ENCODE data around the gene RNPEPL1.
A peak's percentile ranks its signal among the peaks of the same experiment; 100 is the strongest.
"Not testable (repeated sequence)": the region's sequence is repeated elsewhere in the genome, so short reads cannot be mapped to it uniquely, and the experiment has no call there.

RNPEPL1 gene

DNA sequence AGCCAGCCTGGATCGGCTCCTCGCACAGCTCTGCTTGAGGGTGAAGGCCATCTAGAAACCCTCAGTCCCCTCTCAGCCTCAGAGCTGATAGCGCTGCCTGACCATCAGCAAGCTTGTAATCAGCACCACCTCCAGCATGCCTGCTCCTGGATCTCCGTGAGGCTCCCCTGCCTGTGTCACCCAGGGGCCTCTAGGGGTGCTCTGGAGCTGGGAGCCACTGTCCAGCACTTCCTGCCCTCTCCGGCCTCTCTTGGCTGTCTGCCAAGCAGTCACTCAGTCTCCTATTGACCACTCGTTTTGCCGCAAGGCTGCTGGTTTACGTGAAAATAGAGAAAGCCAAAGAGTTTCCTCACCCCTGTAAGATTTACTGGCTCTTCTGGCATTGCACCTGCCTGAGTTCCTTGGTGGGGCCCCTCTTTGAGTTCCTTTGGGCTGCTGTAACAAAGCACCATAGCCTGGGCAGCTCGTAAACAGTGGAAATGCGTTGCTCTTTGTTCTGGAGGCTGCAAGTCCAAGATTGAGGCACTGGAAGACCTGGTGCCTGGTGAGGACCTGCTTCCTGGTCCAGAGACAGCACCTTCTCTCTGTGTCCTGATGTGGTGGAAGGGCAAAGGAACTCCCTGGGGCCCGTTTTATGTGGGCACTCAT, 36.1 kb downstream of the RNPEPL1 start:
- peak; percentile 86 for DNase-seq (ENCODE audit: low spot score)

- no peak for DNase-seq (ENCODE audit: low spot score)
These were observed 36.8 kb downstream of the RNPEPL1 start for GRCh38 chr2:240604939-240605716.

DNA sequence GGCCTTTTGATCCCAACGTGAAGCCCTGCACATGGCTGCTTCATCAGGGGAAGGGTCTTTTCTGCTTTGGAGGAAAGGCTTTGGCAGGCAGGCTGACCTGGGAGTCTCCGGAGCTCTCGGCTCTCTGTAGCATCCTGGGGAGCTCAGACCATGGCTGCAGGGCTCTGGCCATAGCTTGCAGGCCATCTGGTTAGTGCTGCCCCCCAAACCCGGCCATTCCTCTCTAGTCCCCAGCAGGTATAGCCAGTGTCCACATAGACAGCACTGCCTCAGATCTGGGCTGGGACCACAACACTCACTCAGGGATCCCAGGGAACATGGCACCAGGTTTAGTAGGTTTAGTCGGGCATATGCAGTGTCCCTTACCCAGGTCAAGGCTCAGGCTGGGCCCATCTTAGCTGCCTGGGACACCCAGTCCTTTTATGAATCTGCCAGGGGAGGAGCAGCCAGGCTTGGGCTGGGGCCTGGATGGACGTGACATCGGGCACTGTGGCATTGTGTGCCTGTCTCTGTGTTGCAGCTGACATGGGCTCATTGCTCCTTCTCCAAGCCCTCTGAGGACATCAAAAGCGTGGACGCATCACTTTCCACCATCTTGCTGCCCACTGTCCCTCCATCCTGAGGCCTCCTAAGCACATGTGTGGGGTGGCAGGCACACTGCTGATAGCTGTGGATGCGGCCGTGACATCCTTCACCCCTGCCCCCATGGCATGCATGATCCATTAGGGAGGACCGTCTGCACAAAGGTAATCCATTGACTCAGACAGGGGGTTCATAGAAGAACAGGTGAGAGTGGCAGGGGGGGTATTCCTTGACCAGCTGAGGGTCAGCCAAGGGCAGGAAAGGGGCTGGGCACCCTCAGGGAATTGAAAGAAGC, 37.8 kb downstream of the RNPEPL1 start:
- DNase-seq (ENCODE audit: low spot score): no peak

DNA sequence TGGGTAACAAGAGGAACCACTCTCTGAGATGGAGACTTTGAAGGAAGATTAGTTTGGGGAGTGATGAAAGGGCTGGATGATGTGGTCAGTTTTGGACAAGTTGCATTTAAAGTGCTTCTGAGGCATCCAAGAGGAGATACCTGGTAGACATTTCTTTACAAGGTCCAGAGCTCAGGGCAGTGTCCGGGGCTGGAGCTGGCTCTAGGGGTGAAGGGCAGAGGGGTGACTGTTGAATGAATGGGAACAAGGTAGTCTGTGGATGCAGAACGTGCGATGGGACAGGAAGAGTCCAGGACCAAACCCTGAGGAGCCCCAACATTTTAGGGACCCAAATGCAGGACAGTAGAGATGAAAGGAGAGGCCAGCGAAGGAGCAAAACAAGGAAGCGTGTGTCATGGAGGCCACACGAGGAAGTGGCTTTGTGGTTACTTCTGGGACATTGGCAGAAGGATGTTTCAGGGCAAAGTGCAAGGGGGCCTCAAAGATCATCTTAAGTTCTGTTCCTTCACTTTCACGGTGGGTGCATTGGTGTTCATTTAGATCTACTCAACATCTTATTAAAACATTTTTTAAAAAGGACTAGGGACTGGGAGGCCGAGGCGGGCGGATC, 43.4 kb downstream of the RNPEPL1 start:
- DNase-seq (ENCODE audit: low spot score): no peak

DNA sequence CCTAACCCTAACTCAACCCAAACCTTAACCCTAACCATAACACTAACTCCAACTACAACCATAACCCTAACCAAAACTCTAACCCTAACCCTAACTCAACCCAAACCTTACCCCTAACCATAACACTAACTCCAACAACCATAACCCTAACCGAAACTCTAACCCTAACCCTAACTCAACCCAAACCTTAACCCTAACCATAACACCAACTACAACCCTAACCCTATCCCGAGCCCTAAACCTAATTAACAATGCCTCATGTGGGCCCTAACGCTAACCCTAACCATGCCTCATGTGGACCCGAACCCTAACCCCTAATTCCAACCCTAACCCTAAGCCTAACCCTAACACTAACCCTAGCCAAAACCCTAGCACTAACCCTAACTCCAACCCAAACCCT, 45.5 kb downstream of the RNPEPL1 start:
- DNase-seq (ENCODE audit: low spot score): no peak

DNA sequence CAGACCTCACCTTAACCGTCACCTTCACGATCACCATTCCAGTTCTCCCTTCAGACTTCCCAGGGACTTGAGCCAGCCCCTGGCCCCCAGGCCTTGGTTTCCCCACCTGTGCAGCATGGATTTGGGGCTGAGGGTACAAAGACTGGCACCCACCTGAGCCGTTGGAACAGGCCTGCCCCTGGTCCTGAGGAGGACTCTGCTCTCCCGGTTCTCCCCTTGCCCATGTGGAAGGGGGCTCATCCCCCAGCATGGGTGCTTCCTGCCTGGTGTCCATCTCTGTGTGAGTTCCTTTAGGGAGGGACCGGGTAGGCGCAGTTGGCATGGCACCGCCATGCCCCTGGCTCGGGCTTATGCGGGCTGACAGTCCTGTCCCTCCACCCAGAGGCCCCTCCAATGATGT, 46.1 kb downstream of the RNPEPL1 start:
- DNase-seq (ENCODE audit: low spot score): no peak

DNA sequence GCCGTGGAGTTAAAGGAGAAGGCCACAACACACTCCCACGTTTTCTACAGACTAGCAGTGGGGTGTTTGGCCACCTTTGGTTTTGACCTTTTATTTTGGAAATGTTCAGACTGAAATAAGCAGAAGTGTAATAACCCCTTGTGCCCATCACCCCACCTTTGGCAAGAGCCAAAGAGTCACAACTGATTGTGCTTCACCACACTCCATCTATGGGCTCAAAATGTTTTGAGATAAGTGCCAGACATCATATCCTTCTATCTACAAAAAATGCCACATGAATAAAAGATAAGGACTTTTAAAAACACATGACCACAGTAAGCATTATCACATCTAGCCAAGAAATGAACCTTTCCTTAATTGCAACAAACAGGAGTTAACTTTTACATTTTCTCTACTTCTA, 47.1 kb downstream of the RNPEPL1 start:
- no peak for DNase-seq (ENCODE audit: low spot score)

GRCh38 chr2:240615820-240616547, 47.7 kb downstream of the RNPEPL1 start:
- no peak for DNase-seq (ENCODE audit: low spot score)

- not testable (repeated sequence) for DNase-seq (ENCODE audit: low spot score)
These were observed 48.8 kb downstream of the RNPEPL1 start for GRCh38 chr2:240616860-240617666.

DNA sequence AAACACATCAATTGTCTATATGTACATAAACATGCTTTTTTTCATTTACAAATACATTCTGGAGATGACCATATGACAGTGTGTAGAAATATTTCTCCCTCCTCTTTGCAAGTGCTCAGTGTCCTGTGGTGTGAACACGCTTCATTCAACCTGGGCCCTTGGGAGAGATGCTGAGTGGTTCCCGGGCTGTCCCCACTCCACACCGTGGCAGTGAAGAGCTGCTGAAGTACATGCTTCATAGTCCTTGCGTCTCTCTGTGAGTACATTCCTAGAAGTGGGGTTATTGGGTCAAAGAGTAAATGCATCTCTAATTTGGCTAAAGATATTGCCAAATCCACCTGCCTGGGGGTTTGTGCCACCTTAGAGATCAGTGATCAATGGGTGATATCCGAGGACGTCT, 50.5 kb downstream of the RNPEPL1 start:
- no peak for DNase-seq (ENCODE audit: low spot score)

DNA sequence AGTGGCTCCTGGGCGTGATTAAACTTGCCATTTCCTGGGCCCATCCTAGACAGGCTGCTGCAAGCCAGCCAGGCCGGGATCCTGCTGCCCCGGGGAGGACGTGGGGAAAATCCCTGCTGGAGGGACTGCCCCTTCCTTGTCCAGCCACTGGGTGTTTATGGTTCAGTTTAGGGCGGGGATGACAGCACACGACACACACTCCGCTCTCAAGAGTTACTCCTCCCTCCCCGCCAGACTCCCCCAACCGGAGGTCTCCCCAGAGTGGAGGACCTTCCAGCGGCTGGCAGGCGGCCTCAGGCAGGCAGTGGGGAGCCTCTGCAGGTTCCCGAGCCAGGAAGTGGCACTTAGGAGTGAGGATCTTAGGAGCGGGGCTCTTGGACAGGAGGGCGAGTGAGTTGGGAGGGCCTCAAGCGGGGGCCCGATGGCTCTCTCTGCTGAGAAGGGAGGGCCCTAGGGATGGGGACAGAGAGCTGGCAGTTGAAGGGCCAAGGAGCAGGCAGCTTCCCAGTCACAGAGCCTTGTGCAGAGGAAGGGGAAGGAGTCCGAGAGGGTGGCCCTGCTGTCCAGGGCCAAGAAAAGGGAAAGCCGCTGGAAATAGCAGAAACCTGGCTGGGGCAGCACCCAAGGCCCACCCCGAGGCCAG, 51.3 kb downstream of the RNPEPL1 start:
- DNase-seq (ENCODE audit: low spot score): peak; percentile 11

GRCh38 chr2:240620149-240620731, 52.0 kb downstream of the RNPEPL1 start:
- no peak for DNase-seq (ENCODE audit: low spot score)

GRCh38 chr2:240620859-240621258, 52.6 kb downstream of the RNPEPL1 start:
- no peak for DNase-seq (ENCODE audit: low spot score)

GRCh38 chr2:240622060-240622411, 53.8 kb downstream of the RNPEPL1 start:
- DNase-seq (ENCODE audit: low spot score): no peak

DNA sequence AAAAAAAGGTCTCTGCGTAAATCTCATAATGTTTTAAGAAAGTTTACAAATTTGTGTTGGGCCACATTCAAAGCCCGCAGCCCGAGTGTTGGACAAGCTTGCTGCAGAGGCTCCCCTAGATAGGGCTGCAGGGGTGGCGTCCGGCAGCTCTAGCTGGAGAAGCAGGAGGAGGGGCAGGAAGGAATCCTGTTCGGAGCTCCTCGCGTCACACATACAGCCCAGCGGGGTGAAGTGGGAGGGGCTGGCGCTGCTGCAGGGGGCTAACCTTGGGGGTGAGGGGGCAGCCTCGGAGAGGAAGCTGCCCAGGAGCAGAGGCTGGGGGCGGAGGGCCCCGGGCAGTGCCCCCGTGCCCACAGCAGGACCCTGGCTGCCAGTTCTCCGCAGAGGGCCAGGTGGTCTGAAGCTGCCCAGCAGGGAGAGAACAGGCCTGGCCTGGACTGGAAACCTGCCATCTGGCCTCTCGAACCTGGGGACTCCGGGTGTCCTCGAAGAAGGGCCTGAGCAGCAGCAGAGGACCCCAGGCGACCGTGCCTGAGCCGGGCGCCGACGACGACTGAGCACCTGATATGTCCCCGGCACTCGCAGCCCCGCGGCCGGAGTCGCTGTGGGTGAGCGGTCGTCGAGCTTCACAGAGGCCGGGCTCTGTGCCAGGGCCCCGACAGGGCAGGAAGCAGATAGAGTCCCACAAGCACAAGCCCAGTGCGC, 54.4 kb downstream of the RNPEPL1 start:
- peak; percentile 13 for DNase-seq (ENCODE audit: low spot score)

- DNase-seq (ENCODE audit: low spot score): no peak
These were observed 55.3 kb downstream of the RNPEPL1 start for GRCh38 chr2:240623531-240624010.

DNA sequence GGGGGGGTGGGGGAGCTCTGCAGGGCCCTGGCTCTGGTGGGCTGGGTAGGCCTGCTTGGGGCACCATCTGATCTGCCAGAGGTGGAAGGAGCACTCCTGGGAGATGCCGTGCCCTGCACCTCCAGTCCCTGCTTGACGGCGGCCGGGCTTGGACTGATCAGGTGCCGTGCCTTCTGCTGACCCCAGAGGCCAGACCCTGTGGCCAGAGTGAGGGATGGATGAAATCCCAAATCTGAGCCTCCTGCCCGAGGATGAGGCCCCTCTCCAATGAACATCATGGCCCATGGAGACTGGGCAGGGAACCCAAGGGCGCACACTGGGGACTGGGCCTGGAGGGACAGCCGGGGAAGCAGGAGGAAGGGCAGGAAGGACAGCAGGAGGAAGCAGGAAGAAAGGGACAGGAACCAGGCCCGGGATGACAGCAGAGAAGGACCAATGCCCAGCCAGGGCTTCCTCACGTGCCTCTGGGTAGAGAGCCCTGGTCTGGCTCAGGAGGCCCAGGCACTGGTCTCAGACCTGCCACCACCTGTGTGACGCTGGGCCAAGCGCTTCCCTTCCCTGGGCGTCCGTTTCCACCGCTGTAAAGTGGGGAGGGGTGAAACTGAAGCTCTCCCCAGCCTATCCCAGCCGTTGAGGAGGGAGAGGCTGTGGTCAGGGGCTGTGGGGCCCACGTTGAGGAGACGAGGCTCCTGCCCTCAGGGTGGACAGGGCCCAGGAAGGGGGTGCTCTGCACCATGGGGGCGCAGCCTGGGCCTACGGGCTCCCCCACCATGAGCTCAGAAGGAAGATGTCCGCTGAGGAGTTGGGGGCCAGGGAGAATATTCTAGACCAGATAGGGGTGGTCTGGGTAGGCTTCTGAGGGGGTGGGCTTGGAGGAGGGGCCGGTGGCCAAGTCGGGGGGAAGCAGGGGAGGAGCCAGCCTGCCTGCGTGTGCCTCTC, 56.0 kb downstream of the RNPEPL1 start:
- no peak for DNase-seq (ENCODE audit: low spot score)
